Left hindlimb (tissue), 1 donor: ENCODE data around the gene DDX51.

Experiments
- DNase-seq: peaks from one replicate; pipeline ENCODE4 v3.0.0-alpha.2; 2018

The DDX51 gene

GRCh38 chr12:132166093-132166492, 22.0 kb upstream of the DDX51 start:
- DNase-seq = no peak

- no peak for DNase-seq
Observed at GRCh38 chr12:132165584-132165983, 21.5 kb upstream of the DDX51 start.

- DNase-seq = no peak
Observed at GRCh38 chr12:132164426-132164825, 20.3 kb upstream of the DDX51 start.

GRCh38 chr12:132163911-132164288, 19.8 kb upstream of the DDX51 start:
- no peak for DNase-seq

- DNase-seq = no peak
Observed at GRCh38 chr12:132163041-132163910, 19.2 kb upstream of the DDX51 start.

- peak; percentile 82 for DNase-seq
Observed at GRCh38 chr12:132162508-132163031, 18.5 kb upstream of the DDX51 start.

GRCh38 chr12:132161796-132162507, 17.8 kb upstream of the DDX51 start:
- DNase-seq = no peak

- no peak for DNase-seq
Observed at GRCh38 chr12:132161036-132161781, 17.1 kb upstream of the DDX51 start.

GRCh38 chr12:132160601-132161035, 16.5 kb upstream of the DDX51 start:
- DNase-seq = no peak

- DNase-seq = no peak
Observed at GRCh38 chr12:132160016-132160415, 15.9 kb upstream of the DDX51 start.

GRCh38 chr12:132159555-132160003, 15.5 kb upstream of the DDX51 start:
- no peak for DNase-seq

- DNase-seq = no peak
Observed at GRCh38 chr12:132158677-132159554, 14.8 kb upstream of the DDX51 start.

- no peak for DNase-seq
Observed at GRCh38 chr12:132157733-132158409, 13.8 kb upstream of the DDX51 start.

GRCh38 chr12:132156573-132157325, 12.6 kb upstream of the DDX51 start:
- DNase-seq = no peak

- DNase-seq = no peak
Observed at GRCh38 chr12:132155771-132156572, 11.9 kb upstream of the DDX51 start.

- DNase-seq = no peak
Observed at GRCh38 chr12:132154941-132155770, 11.0 kb upstream of the DDX51 start.

- DNase-seq = no peak
Observed at GRCh38 chr12:132154341-132154761, 10.2 kb upstream of the DDX51 start.

GRCh38 chr12:132153501-132154340, 9.6 kb upstream of the DDX51 start:
- DNase-seq = peak; percentile 78
